ENCODE results near the gene ORAI2.
"Not testable (repeated sequence)": the region's sequence is repeated elsewhere in the genome, so short reads cannot be mapped to it uniquely, and the experiment has no call there.

ORAI2 gene

DNA sequence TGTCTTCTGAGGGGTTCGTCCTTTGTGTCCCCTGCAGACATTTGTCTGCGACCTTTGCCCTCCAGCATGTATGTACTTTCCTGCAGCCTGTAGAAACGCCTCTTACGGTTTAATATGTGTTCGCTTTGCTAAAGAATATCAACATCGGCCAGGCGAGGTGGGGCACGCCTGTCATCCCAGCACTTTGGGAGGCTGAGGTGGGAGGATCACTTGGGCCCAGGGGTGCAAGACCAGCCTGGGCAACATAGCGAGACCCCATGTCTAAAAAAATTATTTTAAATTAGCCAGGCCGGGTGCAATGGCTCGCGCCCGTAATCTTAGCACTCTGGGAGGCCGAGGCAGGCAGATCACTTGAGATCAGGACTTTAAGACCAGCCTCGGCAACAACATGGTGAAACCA, 15.8 kb downstream of the ORAI2 start:
- FAIRE-seq: no peak

DNA sequence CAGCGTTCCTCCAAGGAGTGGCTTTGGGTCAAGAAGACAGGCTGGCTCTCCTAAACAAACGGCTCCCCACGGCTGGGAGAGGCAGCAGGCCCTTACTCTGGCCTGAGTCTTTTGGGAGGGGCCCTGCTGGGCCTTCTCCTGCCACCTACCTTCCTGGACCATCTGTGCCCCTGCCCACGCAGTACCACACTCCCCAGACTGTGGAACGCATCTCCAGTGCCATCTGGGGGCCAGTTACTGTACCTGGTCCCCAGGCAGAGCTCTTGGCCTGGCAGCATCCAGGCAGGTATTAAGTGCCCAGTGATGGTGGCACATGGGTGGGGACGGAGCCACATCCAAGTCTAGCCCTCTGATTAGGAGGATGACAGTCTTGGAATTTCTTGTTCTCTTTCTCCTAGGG, 16.9 kb downstream of the ORAI2 start:
- FAIRE-seq: no peak

DNA sequence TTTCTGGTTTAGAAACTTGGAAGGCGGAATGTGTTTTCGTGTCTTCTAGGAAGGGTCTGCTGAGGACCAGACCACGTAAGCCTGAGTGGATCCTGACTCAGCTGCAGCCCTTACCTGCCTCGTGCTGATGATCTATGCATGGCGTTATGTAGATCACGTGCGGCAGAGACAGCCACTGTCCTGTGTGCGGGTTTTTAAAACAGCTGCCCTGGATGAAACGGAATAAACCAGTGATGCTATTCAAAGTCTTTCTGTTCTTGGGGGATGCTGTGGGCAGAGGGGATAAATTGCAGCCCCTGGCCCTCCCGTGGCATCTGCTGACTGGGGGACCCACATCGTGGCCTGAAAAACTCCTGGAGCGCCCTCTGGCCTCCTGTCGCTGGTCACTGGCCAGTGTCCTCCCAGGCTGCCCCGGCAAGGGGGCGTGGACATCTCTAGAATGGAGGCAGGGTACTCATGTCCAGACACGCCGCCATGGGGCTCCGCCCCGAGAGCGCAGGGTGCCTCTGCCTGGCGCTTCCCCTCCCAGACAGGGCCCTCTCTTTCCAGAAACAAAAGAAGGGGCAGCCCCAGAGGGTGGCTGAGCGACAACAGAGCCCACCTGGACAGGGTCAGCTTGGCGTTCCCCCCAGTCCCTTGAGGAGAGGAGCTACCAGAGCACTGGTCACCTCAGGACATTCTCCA, 18.1 kb downstream of the ORAI2 start:
- FAIRE-seq: no peak

DNA sequence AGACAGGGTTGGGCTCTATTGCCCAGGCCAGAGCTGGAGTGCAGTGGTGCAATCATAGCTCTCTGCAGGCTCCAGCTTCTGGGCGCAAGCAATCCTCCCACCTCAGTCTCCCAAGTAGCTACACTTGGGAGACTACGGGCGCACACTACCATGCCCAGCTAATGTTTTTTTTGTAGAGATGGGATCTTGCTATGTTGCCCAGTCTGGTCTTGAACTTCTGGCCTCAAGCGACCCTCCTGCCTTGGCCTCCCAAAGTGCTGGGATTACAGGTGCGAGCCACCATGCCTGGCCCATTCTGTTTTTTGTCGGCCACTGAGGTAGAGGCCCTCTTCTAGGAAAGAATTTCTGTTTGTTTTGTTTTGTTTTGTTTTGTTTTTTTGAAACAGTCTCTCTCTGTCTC, 19.1 kb downstream of the ORAI2 start:
- FAIRE-seq: no peak

DNA sequence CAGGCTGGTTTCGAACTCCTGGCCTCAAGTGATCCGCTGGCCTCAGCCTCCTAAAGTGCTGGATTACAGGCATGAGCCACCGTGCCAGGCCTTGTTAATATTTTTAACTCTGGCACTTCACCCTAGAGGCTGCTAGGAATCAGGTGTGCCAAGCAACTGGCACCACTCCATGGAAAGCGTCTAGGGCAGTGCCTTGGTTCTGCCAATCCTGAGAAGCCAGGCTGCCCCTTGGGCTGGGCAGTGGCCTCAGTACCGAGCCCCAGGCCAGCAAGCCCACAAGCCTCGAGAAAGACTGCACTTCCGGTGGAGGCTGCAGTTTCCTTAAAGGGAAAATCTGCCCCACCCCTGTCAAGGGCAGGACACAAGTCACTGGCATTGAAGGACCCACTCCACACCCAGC, 19.9 kb downstream of the ORAI2 start:
- FAIRE-seq: no peak

DNA sequence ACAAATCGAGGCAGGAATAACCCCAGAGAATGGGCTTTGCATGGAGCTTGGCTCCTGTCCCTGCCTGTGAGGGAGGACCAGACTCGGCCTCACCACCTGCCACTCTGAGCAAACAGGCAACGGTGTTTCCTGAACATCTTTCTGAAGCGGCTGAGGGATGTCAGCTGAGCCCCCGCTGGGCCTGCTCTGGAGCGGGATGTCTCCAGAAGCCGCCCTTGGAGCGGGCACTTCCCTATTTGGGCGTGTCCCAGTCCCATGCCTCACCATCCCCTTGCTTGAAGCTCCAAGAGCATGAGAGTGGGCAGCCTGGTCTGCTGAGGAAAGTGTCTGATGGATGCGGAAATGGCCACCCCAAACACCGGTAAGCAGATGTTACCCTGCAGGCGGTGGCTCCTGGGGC, 21.1 kb downstream of the ORAI2 start:
- no peak for FAIRE-seq

DNA sequence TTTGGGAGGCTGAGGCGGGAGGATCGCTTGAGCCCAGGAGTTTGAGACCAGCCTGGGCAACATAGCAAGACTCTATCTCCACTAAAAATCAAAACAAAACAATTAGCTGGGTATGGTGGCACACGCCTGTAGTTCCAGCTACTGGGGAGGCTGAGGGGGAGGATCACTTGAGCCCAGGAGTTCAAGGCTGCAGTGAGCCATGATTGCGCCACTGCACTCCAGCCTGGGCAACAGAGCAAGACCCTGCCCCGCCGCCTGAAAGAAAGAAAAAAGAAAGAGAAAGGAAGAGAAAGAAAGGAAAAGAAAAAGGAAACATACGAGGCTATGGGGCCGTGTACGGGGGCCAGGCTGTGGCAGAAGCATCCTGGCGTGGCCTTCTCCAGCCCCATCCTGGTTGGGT, 21.6 kb downstream of the ORAI2 start:
- FAIRE-seq: not testable (repeated sequence)

DNA sequence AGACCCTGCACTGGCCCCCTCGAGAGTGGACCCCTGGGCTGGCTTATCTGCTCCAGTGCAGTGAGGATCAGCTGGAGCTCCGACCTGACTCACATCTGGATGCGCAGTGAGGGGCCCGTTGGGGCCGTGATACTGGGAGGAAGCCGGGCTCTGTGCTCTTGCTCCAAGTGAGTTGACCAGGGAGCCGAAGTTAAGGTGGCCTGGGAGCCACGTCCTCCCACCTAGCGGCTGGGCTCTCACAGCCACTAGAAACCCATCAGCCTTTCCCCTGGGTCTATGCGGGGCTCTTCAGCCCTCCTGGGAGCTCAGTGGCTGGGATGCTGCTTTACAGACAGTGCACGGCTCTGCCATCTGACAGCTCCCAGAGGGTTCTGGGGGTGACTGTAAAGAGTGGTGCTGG, 22.2 kb downstream of the ORAI2 start:
- no peak for FAIRE-seq

DNA sequence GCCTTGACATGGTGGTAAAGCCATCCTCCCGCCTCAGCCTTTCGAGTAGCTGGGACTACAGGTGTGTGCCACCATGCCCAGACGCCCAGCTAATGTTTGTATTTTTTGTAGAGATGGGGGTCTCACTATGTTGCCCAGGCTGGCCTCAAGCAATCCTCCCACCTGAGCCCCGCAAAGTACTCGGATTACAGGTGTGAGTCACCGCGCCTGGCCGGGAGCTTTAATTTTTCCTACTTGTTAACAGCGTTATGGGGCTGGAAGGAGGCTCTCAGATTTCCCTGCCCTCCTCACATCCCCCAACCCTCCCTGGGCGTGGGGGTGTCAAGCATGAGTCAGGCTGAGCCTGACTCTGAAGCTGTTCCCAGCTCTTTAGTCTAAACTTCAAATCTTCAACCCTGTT, 23.0 kb downstream of the ORAI2 start:
- no peak for FAIRE-seq

DNA sequence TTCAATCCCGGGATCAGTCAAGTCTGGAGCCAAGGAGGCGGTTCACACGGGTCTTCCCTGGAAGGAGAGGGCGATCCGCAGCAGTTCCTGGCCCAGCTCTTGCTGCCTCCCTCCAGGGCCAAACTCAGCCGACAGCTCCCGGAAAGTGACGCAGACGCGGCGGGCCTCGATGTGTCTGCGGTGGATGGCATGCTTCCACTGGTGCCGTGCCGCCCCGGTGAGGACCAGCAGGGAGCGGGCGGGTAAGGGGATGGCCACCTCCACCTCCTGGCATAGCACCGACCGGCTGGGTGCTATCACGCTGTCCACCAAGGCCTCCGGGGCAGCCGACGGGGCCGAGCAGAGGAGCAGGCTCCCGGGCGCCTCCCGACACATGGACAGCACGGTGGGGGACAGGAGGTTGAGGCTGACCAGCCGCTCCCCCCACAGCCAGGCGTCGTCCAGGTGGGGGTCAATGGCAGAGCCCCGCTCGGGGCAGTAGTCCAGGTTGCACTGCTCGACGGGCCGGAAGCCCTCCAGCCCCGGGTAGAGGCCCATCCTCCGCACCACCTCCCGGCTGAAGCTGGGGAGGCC, 24.1 kb downstream of the ORAI2 start:
- no peak for FAIRE-seq

DNA sequence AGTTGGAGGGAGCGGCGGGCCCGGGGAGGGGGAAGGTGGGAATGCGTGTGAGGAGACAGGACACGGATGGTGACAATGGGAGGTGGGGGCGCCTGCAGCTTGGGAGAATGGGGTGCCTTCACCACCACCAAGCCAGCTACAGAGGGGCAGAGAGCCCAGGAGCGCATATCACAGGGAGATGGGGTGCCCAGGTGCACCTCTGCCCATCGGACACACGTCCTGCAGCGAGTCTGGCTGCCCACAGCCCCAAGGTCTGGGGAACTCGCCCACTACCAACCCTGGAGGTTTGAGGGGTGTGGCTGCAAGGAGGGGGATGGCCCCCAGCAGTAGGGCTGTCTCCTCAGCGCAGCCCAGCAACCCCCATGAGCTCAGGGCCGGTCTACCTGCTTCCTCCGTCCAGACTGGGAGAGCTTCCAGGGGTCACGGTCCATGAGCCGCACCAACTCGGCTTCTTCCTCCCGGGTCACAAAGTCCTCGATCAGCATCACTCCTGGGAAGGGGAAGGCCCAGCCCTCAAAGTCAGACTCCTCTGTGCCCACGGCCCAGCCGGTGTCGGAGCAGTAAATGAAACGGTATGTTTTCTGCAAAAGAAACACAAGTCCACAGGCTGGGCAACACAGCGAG, 26.0 kb downstream of the ORAI2 start:
- FAIRE-seq: no peak

DNA sequence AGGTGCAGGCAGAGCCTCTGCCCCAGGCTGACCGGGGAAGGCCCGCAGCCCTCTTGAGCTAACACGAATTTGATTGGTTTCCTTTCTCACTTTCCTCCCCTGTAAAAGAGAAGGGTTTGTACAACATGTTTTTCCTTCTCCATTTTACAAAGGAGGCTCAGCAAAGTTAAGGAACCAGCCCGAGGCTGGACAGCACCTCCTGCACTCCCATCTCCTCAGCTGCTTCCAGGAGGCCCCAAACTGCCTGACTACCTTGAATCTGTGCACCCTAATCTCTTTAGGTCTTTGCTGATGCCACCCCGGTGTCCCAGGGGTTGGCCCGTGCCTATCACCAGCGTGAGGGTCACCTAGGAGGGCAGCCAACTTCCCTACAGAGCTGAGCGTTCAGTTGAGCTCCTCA, 27.1 kb downstream of the ORAI2 start:
- no peak for FAIRE-seq

DNA sequence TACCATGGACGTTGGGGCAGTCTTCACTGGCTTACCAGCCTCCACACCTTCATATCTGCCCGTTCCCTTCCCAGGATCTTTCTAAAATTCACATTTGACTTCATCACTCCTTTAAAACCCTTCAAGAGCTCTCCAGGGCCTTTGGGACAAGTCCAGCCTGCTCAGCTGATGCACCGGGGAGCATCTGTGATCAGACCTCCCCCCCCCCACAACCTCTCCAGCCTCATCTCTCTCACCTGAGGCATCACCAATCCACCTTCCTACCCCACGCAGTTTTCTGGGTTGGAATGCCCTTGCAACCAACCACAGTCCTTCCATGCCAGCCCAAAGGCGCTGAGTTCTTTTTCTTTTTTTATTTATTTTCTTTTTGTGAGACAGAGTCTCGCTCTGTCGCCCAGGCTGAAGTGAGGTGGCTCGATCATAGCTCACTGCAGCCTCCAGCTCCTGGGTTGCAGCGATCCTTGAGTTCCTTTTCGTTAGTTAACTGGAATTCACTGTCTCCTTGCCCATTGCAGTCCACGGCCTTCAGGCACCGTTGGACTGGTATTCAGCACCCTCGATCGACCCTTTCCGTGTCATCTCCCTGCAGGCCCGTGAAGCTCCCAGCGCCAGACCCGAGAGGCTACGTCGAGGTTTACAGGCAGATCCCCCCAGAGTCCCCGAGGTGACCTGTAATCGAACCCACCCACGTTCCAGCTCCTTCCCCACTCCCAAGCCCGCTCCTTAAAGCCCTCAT, 30.6 kb downstream of the ORAI2 start:
- no peak for FAIRE-seq

DNA sequence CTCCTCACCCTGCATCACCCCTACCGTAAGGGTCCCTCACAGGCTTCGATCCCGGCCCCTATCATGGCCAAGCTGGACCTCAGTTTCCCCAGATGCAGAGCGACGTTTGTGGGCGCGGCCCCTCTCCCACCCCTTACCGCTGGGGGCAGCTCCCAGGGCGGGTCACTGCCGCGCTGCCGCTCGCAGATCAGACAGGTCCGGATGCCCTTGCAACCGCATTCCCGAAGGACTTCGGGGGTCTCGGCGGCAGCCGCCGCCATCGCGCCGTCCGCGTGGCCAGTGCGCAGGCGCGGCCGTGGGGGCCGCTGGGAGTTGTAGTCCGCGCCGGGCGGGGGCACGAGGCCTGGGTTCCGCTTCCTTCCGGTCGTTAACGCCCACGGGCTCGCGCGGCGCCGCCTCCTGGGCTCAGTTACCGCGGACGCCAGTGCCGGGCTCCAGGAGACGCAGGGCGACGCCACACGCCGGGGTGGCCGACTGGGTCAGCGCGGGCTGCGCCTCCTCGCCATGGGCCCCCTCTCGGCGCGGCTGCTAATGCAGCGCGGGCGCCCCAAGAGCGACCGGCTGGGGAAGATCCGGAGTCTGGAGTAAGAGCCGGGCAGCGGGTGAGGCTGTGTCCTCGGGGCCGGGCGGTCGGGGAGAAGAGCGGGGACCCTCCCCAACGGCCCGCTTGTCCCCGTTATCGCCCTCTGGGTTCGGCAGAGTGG, 31.4 kb downstream of the ORAI2 start, which contains the start of the genes ALKBH4 and LRWD1:
ALKBH4 (minus strand) TSS at position 287 of the 704 bp plus-strand sequence; CDS start at position 260, 27 bp downstream.
LRWD1 (plus strand) TSS at position 408 of the 704 bp plus-strand sequence; CDS start at position 505, 97 bp downstream.
- no peak for FAIRE-seq

DNA sequence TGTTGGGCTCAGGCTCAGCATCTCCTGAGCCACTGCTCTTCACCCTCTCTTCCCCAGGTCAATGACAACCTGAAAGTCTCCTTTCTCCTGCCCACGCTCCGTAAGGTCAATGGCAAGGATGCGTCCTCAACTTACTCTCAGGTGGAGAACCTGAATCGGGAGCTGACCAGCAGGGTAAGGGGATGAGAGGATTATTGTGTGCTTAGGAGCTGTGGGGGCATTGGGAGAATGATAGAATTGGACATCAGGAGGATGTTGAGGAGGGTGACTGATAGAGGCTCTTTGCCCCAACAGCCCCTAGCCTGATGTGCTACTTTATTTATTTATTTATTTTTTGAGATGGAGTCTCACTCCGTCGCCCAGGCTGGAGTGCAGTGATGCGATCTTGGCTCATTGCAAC, 32.7 kb downstream of the ORAI2 start:
- no peak for FAIRE-seq

DNA sequence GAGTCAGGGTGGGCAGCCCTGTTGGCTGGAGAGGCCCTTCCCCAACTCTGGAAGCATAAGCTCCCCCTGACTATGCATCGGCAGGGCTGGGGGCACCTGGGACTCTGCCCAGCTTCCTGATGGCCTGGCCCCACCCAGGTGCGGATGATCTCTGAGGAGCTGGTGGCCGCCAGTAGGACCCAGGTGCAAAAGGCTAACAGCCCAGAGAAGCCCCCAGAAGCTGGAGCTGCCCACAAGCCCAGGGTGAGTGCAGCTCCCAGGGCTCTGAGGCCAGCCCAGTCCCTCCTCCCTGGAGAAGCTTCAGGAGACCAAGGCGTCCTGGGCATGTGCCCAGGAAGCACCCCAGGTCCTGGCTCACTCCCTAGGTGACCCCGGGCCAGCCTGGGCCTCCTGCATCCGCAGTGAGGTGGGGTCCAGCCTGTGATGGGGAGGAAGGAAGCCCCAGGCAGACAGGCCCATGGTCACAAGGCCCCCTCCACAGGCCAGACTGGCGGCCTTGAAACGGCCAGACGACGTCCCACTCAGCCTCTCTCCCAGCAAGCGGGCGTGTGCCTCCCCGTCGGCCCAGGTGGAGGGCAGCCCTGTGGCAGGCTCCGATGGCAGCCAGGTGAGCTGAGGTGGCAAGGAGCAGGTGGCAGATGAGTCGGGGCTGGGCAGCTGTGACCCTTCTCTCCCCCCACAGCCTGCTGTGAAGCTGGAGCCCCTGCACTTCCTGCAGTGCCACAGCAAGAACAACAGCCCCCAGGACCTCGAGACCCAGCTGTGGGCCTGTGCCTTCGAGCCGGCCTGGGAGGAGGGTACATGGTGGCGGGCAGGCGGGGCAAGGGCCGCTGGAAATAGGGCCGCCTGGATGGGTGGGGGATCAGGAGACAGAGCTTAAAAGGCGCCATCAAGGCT, 34.5 kb downstream of the ORAI2 start:
- no peak for FAIRE-seq

DNA sequence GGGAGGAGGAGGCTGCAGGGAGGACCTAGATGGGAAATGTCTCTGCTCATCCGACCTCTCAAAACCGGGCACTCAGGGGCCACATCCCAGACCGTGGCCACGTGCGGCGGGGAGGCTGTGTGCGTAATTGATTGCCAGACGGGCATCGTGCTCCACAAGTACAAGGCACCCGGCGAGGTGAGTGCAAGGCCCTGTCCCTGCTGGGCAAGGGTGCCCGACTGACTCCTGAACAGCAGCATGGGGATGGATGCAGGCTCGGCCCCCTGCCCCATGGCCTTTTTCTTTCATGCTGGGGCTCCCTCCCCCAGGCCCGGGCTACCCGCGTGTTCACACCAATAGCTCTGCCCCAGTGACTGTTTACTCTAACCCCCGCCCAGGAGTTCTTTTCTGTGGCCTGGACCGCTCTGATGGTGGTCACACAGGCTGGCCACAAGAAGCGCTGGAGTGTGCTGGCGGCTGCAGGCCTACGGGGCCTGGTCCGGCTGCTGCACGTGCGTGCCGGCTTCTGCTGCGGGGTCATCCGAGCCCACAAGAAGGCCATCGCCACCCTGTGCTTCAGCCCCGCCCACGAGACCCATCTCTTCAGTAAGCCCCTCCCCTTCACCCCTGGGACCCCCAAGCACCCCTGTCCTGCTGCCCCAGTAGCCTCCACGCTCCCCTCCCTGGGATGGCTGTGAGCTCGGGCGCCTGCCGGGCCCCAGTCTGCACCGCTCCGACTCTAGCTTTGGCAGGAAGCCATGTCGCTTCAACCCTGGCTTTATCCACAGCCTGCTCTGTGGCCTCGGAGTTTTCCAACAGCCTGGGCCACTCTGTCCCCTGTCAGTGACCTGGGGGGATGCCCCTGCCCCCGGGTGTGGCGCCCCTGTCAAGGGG, 35.3 kb downstream of the ORAI2 start:
- no peak for FAIRE-seq

DNA sequence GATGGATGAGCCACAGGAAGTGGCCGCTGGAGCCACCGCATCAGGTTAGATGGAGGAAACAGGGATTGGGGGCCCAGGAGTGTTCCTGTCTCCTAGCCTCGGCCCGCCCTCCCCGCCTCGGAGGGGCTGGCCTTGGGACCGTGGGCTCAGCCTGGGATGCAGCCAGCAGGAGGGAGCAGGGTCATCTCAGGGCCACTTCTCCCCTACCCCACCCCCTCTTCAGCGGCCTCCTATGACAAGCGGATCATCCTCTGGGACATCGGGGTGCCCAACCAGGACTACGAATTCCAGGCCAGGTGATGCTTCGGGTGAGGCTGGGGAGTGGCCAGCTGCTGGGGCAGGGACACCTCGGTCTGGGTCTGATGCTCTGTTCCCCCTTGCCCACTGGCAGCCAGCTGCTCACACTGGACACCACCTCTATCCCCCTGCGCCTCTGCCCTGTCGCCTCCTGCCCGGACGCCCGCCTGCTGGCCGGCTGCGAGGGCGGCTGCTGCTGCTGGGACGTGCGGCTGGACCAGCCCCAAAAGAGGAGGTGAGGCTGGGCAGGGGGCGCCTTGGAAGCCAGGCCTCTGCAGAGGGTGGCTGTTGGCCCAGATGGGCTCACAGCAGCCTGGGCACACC, 36.1 kb downstream of the ORAI2 start:
- FAIRE-seq: no peak

DNA sequence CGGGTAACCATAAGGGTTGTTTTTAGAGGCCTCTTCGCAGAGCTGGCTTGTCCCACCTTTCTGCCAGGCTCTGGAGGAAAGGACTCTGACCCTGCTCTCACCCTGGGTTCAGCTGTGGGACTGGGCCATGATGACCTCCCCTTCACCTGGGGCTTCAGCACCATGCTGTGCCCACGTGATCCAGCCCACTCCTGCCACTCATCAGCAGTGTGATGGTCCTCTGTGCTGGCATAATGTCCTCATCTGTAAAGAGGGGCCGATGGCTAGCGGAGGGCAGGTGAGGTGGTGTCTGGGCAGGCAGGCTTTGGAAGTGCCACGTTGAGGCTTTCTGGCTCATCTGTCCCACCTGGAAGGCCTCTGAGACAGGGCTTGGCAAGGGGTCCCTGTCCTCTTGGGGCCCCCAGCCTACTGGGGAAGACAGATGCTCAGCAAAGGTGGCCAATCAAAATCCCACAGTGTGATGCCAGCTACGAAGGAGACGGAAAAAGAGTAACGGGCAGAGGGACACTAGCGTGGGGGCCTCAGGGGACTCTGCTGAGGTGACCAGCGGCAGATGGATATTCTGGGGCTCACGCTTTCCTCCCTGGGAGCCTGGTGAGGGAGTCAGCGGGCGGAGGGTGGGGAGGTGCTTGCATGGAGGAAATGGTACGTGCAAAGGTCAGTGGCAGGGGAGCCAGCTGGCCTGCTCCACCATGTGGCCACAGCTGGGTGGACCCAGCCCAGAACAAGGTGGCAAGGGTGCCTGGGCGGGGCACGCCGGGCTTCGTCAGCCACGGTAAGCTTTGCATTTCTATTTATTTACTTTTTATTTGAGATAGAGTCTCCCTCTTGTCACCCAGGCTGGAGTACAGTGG, 36.8 kb downstream of the ORAI2 start:
- no peak for FAIRE-seq
